GM12873 (cell line): ENCODE measurements around the gene TEK.

Experiments
- CTCF ChIP-seq: IDR thresholded peaks from 2 replicates; pipeline ENCODE4 v1.5.1; 2012; ENCODE audit warnings: low read depth, mild to moderate bottlenecking, moderate library complexity, low read length, control low read depth; ENCODE audit not compliant: insufficient read depth; ENCODE audit errors: missing control alignments

The TEK gene

GRCh38 chr9:27125936-27126335 is 16.9 kb downstream of the TEK start:
- no peak for TF ChIP-seq CTCF

GRCh38 chr9:27126670-27127069 is 17.6 kb downstream of the TEK start:
- no peak for TF ChIP-seq CTCF

DNA sequence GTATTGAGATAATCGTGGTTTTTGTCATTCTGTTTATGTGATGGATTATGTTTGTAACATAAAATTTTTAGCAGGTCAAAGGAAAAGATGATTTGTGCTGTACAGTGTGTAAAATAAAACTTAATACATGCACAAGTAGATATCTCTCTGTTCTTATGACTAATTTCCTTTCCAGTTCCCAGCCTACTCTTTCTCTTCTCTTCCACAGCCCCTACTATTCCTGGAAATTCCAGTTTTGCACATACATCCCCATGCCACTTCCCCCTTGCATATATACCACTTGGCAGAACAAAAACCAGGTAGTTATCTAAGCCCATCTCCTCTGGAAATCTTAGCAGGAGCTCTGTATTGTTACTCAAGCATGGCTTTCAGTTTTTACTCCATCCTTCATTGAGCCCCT is 20.2 kb downstream of the TEK start:
- TF ChIP-seq CTCF, result no peak

DNA sequence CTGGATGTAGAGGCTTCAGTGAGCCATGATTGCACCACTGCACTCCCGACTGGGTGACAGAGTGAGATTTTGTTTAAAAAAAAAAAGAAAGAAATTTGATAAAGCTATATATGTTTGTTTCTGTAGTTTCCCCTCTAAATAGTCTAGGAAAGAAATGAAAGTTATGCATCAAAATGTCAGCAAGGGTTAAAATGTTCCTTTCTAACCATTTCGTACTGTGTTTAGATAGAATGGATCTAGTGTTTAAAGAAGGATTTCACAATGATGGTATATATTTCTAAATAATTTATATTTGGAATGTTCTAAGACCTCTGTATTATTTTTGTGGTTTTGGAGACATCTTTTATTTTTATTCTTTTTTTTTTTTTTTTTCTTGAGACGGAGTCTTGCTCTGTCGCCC is 22.7 kb downstream of the TEK start:
- TF ChIP-seq CTCF, result no peak

GRCh38 chr9:27133817-27134216 is 24.8 kb downstream of the TEK start:
- TF ChIP-seq CTCF, result no peak

DNA sequence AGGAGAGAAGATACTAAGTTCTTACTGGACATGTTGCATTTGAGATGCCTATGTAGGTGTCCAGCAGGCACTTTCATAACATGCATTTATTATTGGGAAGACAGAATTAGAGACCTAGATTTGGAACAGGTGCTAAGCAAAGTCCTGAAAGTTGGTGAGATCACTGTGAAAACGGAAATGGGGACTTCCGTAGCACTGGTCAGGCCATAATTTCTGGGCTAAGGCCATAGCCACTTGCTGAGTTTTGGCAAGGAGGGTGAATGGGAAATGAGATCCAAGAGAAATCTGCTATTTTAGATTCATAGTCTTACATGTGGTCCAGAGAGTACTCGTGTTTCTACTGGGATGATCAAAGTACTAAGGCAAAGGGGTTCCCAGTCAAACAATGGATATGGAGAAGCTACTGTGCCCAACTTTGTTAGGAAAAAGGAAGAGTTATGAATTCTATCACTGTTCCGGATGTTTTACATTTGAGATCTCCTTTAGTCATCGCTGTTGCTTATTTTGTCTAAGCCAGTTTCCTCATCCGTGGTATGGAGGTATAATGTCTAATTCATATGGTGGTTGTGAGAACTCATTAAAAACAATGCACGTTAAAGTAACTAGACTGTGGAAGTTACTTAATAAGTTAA is 33.4 kb downstream of the TEK start:
- no peak for TF ChIP-seq CTCF

DNA sequence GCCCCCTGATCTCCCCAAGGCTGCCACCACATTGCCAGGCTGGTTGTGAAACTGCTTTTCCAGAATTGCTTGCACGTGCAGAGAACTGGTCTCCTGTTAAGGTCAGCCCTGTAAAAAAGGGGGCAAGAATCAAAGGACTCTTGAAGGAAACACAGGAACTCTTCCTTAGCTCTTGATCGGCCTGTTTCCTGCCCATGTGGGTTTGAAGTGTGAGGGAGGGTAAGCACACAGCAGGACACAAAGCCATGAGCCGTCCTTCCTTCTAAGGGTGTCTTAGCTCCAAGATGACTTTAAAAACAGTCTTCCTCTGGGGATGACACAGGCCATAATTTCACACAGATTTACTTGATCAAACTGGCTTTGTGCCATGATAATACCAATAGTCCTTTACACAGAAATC is 36.1 kb downstream of the TEK start:
- no peak for TF ChIP-seq CTCF
